HEK293 (cell line): ENCODE data around the gene INPP5A.

Experiments
- CTCF ChIP-seq: fragments of 450-650 bp; formaldehyde crosslinking; IDR thresholded peaks from 2 replicates; pipeline ENCODE4 v1.5.1; 2016; ENCODE audit warnings: missing biosample characterization, missing genetic modification characterization
- TCF7L2 ChIP-seq: IDR thresholded peaks from 2 replicates; pipeline ENCODE4 v1.6.1; 2011; ENCODE audit warnings: low read depth, mild to moderate bottlenecking, inconsistent platforms, low read length, moderate library complexity, borderline replicate concordance
- YY1 ChIP-seq: fragments of 450-650 bp; formaldehyde crosslinking; IDR thresholded peaks from 2 replicates; pipeline ENCODE4 v1.5.1; 2018; ENCODE audit warnings: missing biosample characterization, missing genetic modification characterization
- ZNF121 ChIP-seq: fragments of 450-650 bp; formaldehyde crosslinking; IDR thresholded peaks from 2 replicates; pipeline ENCODE4 v1.5.1; 2016; ENCODE audit warnings: missing biosample characterization, missing genetic modification characterization
- ZNF211 ChIP-seq: fragments of 450-650 bp; formaldehyde crosslinking; IDR thresholded peaks from 2 replicates; pipeline ENCODE4 v1.5.1; 2016; ENCODE audit warnings: low read depth, missing biosample characterization, missing genetic modification characterization
- ZNF274 ChIP-seq, 2 experiments: fragments of 200-500 bp in 1 of 2; fragments of 450-650 bp in 1 of 2; sonication (Bioruptor generic) in 1 of 2; formaldehyde crosslinking in 1 of 2; IDR thresholded peaks; 2 replicates each; pipeline versions ENCODE4 v1.5.1 to v1.6.1; 2014 to 2016; ENCODE audit warnings: borderline replicate concordance in 1 of 2, inconsistent platforms in 1 of 2, low read length in 1 of 2, missing biosample characterization in 1 of 2, missing genetic modification characterization in 1 of 2
- ZNF302 ChIP-seq: fragments of 450-650 bp; formaldehyde crosslinking; IDR thresholded peaks from 2 replicates; pipeline ENCODE4 v1.5.1; 2016; ENCODE audit warnings: missing biosample characterization, missing genetic modification characterization, low read depth
- ZNF510 ChIP-seq: fragments of 450-650 bp; formaldehyde crosslinking; IDR thresholded peaks from 2 replicates; pipeline ENCODE4 v1.5.1; 2018; ENCODE audit warnings: mild to moderate bottlenecking, missing genetic modification characterization, missing biosample characterization; ENCODE audit not compliant: insufficient replicate concordance
- ZNF629 ChIP-seq: fragments of 450-650 bp; formaldehyde crosslinking; IDR thresholded peaks from 2 replicates; pipeline ENCODE4 v1.5.1; 2017; ENCODE audit warnings: missing biosample characterization, missing genetic modification characterization
- ZNF664 ChIP-seq: fragments of 450-650 bp; formaldehyde crosslinking; IDR thresholded peaks from 2 replicates; pipeline ENCODE4 v1.5.1; 2016; ENCODE audit warnings: missing biosample characterization, missing genetic modification characterization
- ZNF747 ChIP-seq: fragments of 450-650 bp; formaldehyde crosslinking; IDR thresholded peaks from 2 replicates; pipeline ENCODE4 v1.5.1; 2016; ENCODE audit warnings: missing biosample characterization, missing genetic modification characterization
- ZNF777 ChIP-seq: fragments of 450-650 bp; formaldehyde crosslinking; IDR thresholded peaks from 2 replicates; pipeline ENCODE4 v1.5.1; 2017; ENCODE audit warnings: missing biosample characterization, missing genetic modification characterization, borderline replicate concordance
- TF ChIP-seq, protein P1 (sequence below): fragments of 450-650 bp; formaldehyde crosslinking; optimal IDR thresholded peaks from 2 replicates; pipeline ENCODE3; 2016; ENCODE audit warnings: missing biosample characterization, mild to moderate bottlenecking, missing genetic modification characterization

- TF ChIP-seq ZNF664 (tag by site-specific recombination) (no peak), CTCF (tag by site-specific recombination) (no peak), ZNF211 (tag by site-specific recombination) (no peak), TCF7L2 (no peak), ZNF302 (tag by site-specific recombination) (no peak), ZNF747 (tag by site-specific recombination) (no peak), ZNF629 (tag by site-specific recombination) (no peak), ZNF510 (tag by site-specific recombination) (no peak), YY1 (tag by site-specific recombination) (no peak), ZNF777 (tag by site-specific recombination) (no peak), ZNF274 (IDR thresholded peaks at IDR 0.05; ENCODE audit: low read length) (no peak), ZNF274 (tag by site-specific recombination; IDR thresholded peaks at IDR 0.05; ENCODE audit: borderline replicate concordance) (no peak), ZNF121 (tag by site-specific recombination) (no peak)
- TF ChIP-seq, protein P1, sequence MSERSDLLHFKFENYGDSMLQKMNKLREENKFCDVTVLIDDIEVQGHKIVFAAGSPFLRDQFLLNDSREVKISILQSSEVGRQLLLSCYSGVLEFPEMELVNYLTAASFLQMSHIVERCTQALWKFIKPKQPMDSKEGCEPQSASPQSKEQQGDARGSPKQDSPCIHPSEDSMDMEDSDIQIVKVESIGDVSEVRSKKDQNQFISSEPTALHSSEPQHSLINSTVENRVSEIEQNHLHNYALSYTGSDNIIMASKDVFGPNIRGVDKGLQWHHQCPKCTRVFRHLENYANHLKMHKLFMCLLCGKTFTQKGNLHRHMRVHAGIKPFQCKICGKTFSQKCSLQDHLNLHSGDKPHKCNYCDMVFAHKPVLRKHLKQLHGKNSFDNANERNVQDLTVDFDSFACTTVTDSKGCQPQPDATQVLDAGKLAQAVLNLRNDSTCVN (tag by site-specific recombination): no peak
These were observed 140.1 kb downstream of the INPP5A start for GRCh38 chr10:132677473-132678227.
